NB4 (cell line): ENCODE measurements around the gene VWA1.
"Not testable (repeated sequence)": the region's sequence is repeated elsewhere in the genome, so short reads cannot be mapped to it uniquely, and the experiment has no call there.

Experiments
- DNase-seq: peaks from one replicate; pipeline ENCODE4 v3.0.0; 2010; ENCODE audit warnings: low read depth
- H3K4me3 ChIP-seq: one replicate; pipeline ENCODE4 v1.5.1; 2011; ENCODE audit warnings: mild to moderate bottlenecking, low read depth, low read length, moderate library complexity
- MYC ChIP-seq: IDR thresholded peaks from 2 replicates; pipeline ENCODE4 v1.6.1; 2011; ENCODE audit warnings: low read depth, low read length
- POLR2A ChIP-seq: IDR thresholded peaks from 2 replicates; pipeline ENCODE4 v1.6.1; 2011; ENCODE audit warnings: mild to moderate bottlenecking; ENCODE audit not compliant: insufficient read length; ENCODE audit errors: extremely low read depth
- TF ChIP-seq, protein P1 (sequence below): IDR thresholded peaks from 2 replicates; pipeline ENCODE4 v1.6.1; 2011; ENCODE audit warnings: low read depth, low read length
- TF ChIP-seq, protein P2 (sequence below): IDR thresholded peaks from one replicate; pipeline ENCODE4 v1.5.1; 2012; ENCODE audit warnings: low read depth, low read length

VWA1 gene

GRCh38 chr1:1442069-1442770, 6.7 kb downstream of the VWA1 start:
- no peak for DNase-seq
- H3K4me3 ChIP-seq, result no peak overlapping the region
- TF ChIP-seq, protein P1, sequence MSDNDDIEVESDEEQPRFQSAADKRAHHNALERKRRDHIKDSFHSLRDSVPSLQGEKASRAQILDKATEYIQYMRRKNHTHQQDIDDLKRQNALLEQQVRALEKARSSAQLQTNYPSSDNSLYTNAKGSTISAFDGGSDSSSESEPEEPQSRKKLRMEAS, result no peak
- TF ChIP-seq, protein P2, sequence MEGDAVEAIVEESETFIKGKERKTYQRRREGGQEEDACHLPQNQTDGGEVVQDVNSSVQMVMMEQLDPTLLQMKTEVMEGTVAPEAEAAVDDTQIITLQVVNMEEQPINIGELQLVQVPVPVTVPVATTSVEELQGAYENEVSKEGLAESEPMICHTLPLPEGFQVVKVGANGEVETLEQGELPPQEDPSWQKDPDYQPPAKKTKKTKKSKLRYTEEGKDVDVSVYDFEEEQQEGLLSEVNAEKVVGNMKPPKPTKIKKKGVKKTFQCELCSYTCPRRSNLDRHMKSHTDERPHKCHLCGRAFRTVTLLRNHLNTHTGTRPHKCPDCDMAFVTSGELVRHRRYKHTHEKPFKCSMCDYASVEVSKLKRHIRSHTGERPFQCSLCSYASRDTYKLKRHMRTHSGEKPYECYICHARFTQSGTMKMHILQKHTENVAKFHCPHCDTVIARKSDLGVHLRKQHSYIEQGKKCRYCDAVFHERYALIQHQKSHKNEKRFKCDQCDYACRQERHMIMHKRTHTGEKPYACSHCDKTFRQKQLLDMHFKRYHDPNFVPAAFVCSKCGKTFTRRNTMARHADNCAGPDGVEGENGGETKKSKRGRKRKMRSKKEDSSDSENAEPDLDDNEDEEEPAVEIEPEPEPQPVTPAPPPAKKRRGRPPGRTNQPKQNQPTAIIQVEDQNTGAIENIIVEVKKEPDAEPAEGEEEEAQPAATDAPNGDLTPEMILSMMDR, result no peak
- TF ChIP-seq POLR2A, result no peak
- TF ChIP-seq MYC, result no peak

DNA sequence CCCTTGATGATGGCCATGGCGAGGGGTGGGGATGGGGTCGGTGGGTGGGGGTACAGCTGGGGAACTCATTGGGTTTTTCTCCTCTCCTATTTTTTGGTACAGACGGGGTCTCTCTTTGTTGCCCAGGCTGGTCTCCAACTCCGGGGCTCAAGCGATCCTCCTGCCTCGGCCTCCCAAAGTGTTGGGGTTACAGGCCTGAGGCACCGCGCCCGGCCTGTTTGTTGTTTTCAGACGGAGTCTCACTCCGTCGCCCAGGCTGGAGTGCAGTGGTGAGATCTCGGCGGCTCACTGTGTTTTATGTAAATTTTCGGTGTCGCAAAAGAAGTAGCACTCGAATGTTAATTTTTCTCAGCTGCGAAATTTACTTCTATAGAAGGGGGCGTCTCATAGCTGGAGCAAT, 11.1 kb downstream of the VWA1 start:
- DNase-seq, H3K4me3 ChIP-seq: not testable (repeated sequence)

DNA sequence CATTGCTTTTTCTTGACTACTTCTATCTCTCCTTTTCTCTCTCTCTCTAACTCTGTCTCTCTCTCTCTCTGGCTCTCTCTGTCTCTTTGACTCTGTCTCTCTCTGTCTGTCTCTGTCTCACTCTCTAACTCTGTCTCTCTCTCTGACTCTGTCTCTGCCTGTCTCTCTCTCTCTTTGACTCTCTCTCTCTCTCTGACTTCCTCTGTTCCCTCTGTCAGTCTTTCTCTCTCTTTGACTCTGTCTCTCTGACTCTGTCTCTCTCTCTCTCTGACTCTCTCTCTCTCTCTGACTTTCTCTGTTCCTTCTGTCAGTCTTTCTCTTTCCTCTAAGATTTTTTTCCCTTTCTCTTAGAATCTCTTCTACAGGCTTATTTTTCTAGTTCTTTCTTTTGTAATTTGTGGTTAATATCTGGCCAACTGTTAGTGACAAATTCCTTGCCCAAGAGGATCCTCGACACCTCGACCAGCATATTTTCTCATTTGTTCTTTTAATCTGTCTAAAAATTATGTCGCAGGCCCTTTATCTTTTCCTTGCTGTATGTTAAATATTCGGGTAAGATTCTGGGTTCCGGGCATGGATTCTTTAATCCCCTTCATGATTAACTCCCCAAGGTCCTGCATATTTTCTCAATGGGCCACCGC, 13.7 kb downstream of the VWA1 start, which contains the start of gene ATAD3C:
Gene ATAD3C (plus strand): TSS at position 591 of the 641 bp plus-strand sequence. CDS start 995 bp downstream, outside the sequence.
- TF ChIP-seq, protein P1, result no peak
- TF ChIP-seq MYC, result no peak
- TF ChIP-seq, protein P2, result no peak
- no peak for TF ChIP-seq POLR2A
- DNase-seq, result no peak

DNA sequence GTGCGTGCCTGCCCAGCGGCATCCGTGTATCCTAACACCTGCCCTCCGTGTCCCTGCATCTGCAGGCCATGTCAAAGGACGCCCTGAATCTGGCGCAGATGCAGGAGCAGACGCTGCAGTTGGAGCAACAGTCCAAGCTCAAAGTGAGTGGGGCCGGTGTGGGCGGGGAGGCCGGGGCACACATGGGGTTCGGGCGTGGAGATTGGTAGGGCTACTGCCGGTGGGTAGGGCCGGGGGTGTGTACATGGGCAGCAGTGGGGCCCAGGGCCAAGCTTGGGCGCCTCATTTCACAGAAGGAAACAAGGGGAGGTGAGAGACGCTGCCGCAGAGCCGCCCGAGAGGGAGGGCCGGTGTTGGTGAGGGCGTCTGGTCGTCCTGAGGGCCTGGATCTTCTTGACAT, 15.1 kb downstream of the VWA1 start:
- not testable (repeated sequence) for H3K4me3 ChIP-seq

More for the DNA sequence above, 13.7 kb downstream of the VWA1 start, which contains the start of gene ATAD3C:
- no peak within 1 kb of the TSS for H3K4me3 ChIP-seq

DNA sequence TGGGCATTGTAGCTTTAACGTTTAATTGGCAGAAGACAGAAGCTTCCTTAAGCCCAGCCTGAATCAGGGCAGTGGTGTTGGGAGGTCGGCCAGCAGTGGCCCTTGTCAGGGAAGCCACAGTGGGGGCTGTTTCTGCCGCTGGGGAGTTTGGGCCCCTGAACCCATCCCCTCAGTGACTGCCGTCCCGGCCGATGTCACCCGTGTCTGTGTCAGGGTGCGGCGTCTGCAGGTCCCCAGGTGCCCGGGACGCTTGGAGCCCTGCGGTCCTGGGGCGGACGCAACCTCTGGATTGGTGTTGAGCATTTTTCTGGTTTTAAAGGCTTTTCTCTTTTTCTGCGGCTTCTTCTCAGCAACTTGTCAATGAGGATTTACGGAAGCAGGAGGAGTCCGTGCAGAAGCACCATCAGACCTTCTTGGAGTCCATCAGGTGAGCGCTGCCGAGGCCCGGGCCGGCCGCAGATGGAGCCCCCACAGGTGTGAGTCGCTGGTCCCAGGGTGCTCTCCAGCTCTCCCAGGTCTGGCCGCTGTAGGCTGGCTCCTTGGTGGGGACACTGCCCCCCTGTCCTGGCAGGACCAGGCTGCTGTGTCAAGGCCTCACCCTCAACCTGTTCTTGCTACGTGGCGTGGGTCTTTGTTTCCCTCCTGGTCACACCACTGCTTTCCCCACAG, 16.3 kb downstream of the VWA1 start:
- no peak for DNase-seq
- no peak overlapping the region for H3K4me3 ChIP-seq
- TF ChIP-seq, protein P2, result no peak
- TF ChIP-seq POLR2A (no peak), MYC (no peak)
- TF ChIP-seq, protein P1, result no peak

More for the DNA sequence above, 15.1 kb downstream of the VWA1 start:
- DNase-seq, result not testable (repeated sequence)

GRCh38 chr1:1452365-1452739, 16.9 kb downstream of the VWA1 start:
- DNase-seq, H3K4me3 ChIP-seq: not testable (repeated sequence)

- H3K4me3 ChIP-seq, result no peak overlapping the region
- TF ChIP-seq, protein P2, result no peak
- no peak for TF ChIP-seq POLR2A
- no peak for DNase-seq
Observed at GRCh38 chr1:1452882-1453281, 17.4 kb downstream of the VWA1 start.

DNA sequence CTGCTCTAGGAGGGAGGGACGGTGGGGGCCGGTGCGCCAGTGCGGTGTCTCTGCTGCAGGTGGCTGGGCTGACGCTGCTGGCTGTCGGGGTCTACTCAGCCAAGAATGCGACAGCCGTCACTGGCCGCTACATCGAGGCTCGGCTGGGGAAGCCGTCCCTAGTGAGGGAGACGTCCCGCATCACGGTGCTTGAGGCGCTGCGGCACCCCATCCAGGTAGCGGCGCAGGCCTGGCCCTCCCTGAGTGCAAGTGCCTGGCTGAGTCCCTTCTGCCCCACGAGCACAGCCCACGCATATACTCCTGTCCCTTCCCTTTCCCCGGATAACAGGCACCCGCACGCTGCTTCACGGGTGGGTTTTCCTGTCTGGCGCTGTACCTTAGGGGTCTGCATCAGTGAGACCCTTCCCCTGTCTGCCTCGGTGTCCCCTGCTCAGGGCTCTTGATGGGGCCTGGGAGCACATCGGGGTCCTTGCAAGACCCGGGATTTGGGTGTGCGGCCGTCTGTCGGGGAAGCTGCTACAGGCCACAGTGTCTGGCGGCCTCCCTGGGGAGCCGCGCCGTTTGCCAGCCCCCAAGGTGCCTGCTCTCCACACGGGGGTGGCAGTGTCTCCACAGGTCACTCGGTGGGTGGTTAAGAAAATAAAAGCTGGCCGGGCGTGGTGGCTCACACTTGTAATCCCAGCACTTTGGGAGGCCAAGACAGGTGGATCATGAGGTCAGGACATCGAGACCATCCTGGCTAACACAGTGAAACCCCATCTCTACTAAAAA, 19.0 kb downstream of the VWA1 start:
- not testable (repeated sequence) for H3K4me3 ChIP-seq, DNase-seq
